A549 (cell line): ENCODE measurements around the gene LHB. TPM values are rescaled to one million over a fixed set of nuclear protein-coding genes. Genes with fewer than 3 reads are reported as not detected.

Source experiments
- ATAC-seq, 2 experiments: fragments of 200-7000 bp in 1 of 2; fragments of >200 bp in 1 of 2; cut with Nextera tagmentation in 1 of 2; cut with Tn5 transposase in 1 of 2; 3 replicates each; pipeline versions ENCODE4 v1.8.0 to v1.9.1; 2018 to 2020; ENCODE audit warnings: mild to moderate bottlenecking in 1 of 2, moderate library complexity in 1 of 2
- CTCF ChIA-PET: fragments of 300-600 bp; sonication (Branson Sonifier 250); formaldehyde crosslinking; extraction: SDS; loops from one replicate; lab custom pipeline; 2021; ENCODE audit warnings: antibody characterized with exemption, inconsistent platforms; lab: Yijun Ruan, JAX
- POLR2A ChIA-PET: fragments of 350-600 bp; formaldehyde crosslinking; extraction: SDS; loops from one replicate; lab custom pipeline; 2021; ENCODE audit warnings: antibody characterized with exemption, inconsistent platforms; lab: Yijun Ruan, JAX
- DNase-seq, 2 experiments: peaks; one replicate each; pipeline versions ENCODE4 v3.0.0 to v3.0.0-alpha.2; 2011 to 2016; ENCODE audit warnings: low read depth in 1 of 2, low spot score in 1 of 2
- FAIRE-seq: peaks from 2 replicates; lab custom pipeline; 2011; peaks lifted over from hg19 to GRCh38; lab: Jason Lieb, UNC
- H3K27ac ChIP-seq, 2 experiments: fragments of >200 bp; sonication (Bioruptor Twin); formaldehyde crosslinking; 3 replicates each; pipeline ENCODE4 v1.5.1; 2016 to 2017
- H3K4me1 ChIP-seq: fragments of >200 bp; sonication (Bioruptor Twin); formaldehyde crosslinking; 3 replicates; pipeline ENCODE4 v1.6.1; 2016
- H3K4me2 ChIP-seq: fragments of >200 bp; sonication (Bioruptor Twin); formaldehyde crosslinking; 3 replicates; pipeline ENCODE4 v1.6.1; 2016
- H3K4me3 ChIP-seq: fragments of >200 bp; sonication (Bioruptor Twin); formaldehyde crosslinking; 3 replicates; pipeline ENCODE4 v1.5.1; 2016
- H3K9me3 ChIP-seq: fragments of >200 bp; sonication (Bioruptor Twin); formaldehyde crosslinking; 3 replicates; pipeline ENCODE4 v1.6.1; 2016
- BCL3 ChIP-seq: fragments of >200 bp; sonication (Bioruptor Twin); formaldehyde crosslinking; IDR thresholded peaks from 3 replicates; pipeline ENCODE4 v1.6.1; 2016
- FOXS1 ChIP-seq: fragments of 250-450 bp; sonication (Bioruptor Pico); IDR thresholded peaks from 2 replicates; pipeline ENCODE4 v1.5.0; 2020; ENCODE audit warnings: mild to moderate bottlenecking, moderate library complexity
- POLR2A ChIP-seq: IDR thresholded peaks from 2 replicates; pipeline ENCODE4 v1.6.1; 2012; ENCODE audit warnings: mild to moderate bottlenecking, low read length
- REST ChIP-seq: fragments of 200-600 bp; sonication (generic); IDR thresholded peaks from 2 replicates; pipeline ENCODE4 v1.6.1; 2016; ENCODE audit warnings: antibody characterized with exemption, mild to moderate bottlenecking, moderate library complexity
- TFCP2L1 ChIP-seq: fragments of 250-450 bp; sonication (Bioruptor Pico); IDR thresholded peaks from 2 replicates; pipeline ENCODE4 v1.5.0; 2021; ENCODE audit warnings: mild to moderate bottlenecking
- WGBS: methylation state at CpG from one replicate; pipeline ENCODE4 v1.1.6; 2017; ENCODE audit errors: missing lambda C conversion rate; 5-methylcytosine and 5-hydroxymethylcytosine counted together
- polyA plus RNA-seq, 4 experiments: library from polyadenylated mRNA; depleted of rRNA in 3 of 4; stranded (reverse); fragments of >200 nt; fragmentation: RNase III in 1 of 4; extraction: RNeasy Plus Mini Kit Qiagen cat#74134 plus additional on column Dnase treatment in 1 of 4; gene quantifications; 2 replicates in 3 of 4; 3 replicates in 1 of 4; pipeline ENCODE4 v1.2.3, GENCODE V29; 2011 to 2017
- small RNA-seq, 6 experiments: library from RNA; depleted of rRNA; stranded (forward); fragments of <200 nt; gene quantifications; one replicate each; pipeline ENCODE3, GENCODE V24; 2012

LHB gene
- polyA plus RNA-seq, 2 of the 4 experiments (the other 2 are of a cell fraction) = 0.22 TPM; not detected in 1

DNA sequence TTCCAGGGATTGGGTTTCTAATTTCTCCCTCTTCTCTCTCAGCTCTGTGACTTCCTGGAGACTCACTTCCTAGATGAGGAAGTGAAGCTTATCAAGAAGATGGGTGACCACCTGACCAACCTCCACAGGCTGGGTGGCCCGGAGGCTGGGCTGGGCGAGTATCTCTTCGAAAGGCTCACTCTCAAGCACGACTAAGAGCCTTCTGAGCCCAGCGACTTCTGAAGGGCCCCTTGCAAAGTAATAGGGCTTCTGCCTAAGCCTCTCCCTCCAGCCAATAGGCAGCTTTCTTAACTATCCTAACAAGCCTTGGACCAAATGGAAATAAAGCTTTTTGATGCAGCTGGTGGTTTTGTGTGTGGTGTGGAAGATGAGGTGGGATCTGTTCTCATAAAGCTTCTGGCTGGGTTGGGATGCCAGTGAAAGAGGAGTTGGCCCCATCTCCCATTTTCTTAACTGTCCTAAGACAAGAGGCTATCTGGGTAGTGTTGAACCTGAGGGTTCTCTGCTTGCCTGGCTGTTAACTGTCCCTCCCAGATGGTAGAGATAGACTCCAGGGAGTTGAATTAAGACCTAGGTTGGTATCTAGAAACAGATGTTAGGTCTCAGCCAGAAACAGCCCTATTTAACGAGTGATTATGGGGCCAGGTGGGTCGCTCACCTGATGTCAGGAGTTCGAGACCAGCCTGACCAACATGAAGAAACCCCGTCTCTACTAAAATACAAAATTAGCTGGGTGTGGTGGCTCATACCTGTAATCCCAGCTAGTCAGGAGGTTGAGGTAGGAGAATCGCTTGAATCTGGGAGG is 50.1 kb downstream of the LHB start:
- Histone ChIP-seq H3K27ac (peak overlapping the region; percentile 92 to 96), H3K4me3 (peak overlapping the region; percentile 66), H3K9me3 (no peaks in the 10 kb centered on the region), H3K4me1 (peaks cover 54% of the 10 kb centered on the region), H3K4me2 (peak overlapping the region; percentile 95)
- ChIA-PET CTCF (interaction anchor here (0.6 to 18.4 kb wide), 13 partner anchors 10 to 694 kb away, joined by 3 to 332 read pairs (median 7); partner anchors contain the start of genes BCAT2, GYS1, NUCB1 and RUVBL2), POLR2A (interaction anchor here (0.6 to 9.6 kb wide), 14 partner anchors 10 to 486 kb away, joined by 3 to 175 read pairs (median 7); partner anchors contain the start of genes BAX, GYS1, NUCB1 and PLEKHA4)
- peak; percentile 36 for FAIRE-seq
- TF ChIP-seq BCL3 = peak; percentile 2; the same call in 1 of the 3 replicates
- TF ChIP-seq REST = 0 out of 2 replicates have a peak, but pooled peaks have one; percentile 5
- TF ChIP-seq TFCP2L1 (CRISPR knock-in tag) = 0 out of 2 replicates have a peak, but pooled peaks have one; percentile 12
- TF ChIP-seq FOXS1 (CRISPR knock-in tag) = no peak
- TF ChIP-seq POLR2A = peak; percentile 27
- ATAC-seq = no peak
- DNase-seq = no peak
- WGBS = 6% methylated on average over 10 of the region's 10 CpGs

Small RNAs within 50 kb of the gene (small RNA-seq; reads per million reads assigned to genes)
- gene MIR6798 = 0 reads per million in 6 experiments

Other genes starting within 250 kb of the LHB start
- 30.4 and 31.9 TPM in 2 replicates for gene BCAT2, start 206.1 kb downstream of the LHB start, polyA plus RNA-seq (2011; rRNA removed)
- 46.4 to 47.9 TPM (median 47.2 TPM) in 3 replicates for gene BCAT2, start 206.1 kb downstream of the LHB start, polyA plus RNA-seq (2017; fragmentation: RNase III; extraction: RNeasy Plus Mini Kit Qiagen cat#74134 plus additional on column Dnase treatment)
- gene HSD17B14, start 180.6 kb downstream of the LHB start, polyA plus RNA-seq (2011; rRNA removed) = 8.1 and 11.1 TPM in 2 replicates
- 10.6 to 20.9 TPM (median 19.5 TPM) in 3 replicates for gene HSD17B14, start 180.6 kb downstream of the LHB start, polyA plus RNA-seq (2017; fragmentation: RNase III; extraction: RNeasy Plus Mini Kit Qiagen cat#74134 plus additional on column Dnase treatment)
- gene PLEKHA4, start 148.5 kb downstream of the LHB start, polyA plus RNA-seq (2011; rRNA removed) = 0.34 and 0.42 TPM in 2 replicates
- gene PLEKHA4, start 148.5 kb downstream of the LHB start, polyA plus RNA-seq (2017; fragmentation: RNase III; extraction: RNeasy Plus Mini Kit Qiagen cat#74134 plus additional on column Dnase treatment) = 0.46 to 0.78 TPM (median 0.47 TPM) in 3 replicates
- gene PPP1R15A, start 144.7 kb downstream of the LHB start, polyA plus RNA-seq (2011; rRNA removed) = 49.0 and 74.2 TPM in 2 replicates
- 28.1 to 29.7 TPM (median 29.2 TPM) in 3 replicates for gene PPP1R15A, start 144.7 kb downstream of the LHB start, polyA plus RNA-seq (2017; fragmentation: RNase III; extraction: RNeasy Plus Mini Kit Qiagen cat#74134 plus additional on column Dnase treatment)
- not detected in 2 replicates for gene TULP2, start 118.3 kb downstream of the LHB start, polyA plus RNA-seq (2011; rRNA removed)
- not detected in 3 replicates for gene TULP2, start 118.3 kb downstream of the LHB start, polyA plus RNA-seq (2017; fragmentation: RNase III; extraction: RNeasy Plus Mini Kit Qiagen cat#74134 plus additional on column Dnase treatment)
- gene NUCB1, start 116.8 kb downstream of the LHB start, polyA plus RNA-seq (2011; rRNA removed) = 58.5 and 79.5 TPM in 2 replicates
- 154 to 182 TPM (median 174 TPM) in 3 replicates for gene NUCB1, start 116.8 kb downstream of the LHB start, polyA plus RNA-seq (2017; fragmentation: RNase III; extraction: RNeasy Plus Mini Kit Qiagen cat#74134 plus additional on column Dnase treatment)
- 0.60 and 0.78 TPM in 2 replicates for gene DHDH, start 83.4 kb downstream of the LHB start, polyA plus RNA-seq (2011; rRNA removed)
- 1.1 to 1.2 TPM (median 1.2 TPM) in 3 replicates for gene DHDH, start 83.4 kb downstream of the LHB start, polyA plus RNA-seq (2017; fragmentation: RNase III; extraction: RNeasy Plus Mini Kit Qiagen cat#74134 plus additional on column Dnase treatment)
- gene BAX, start 62.2 kb downstream of the LHB start, polyA plus RNA-seq (2011; rRNA removed) = 120 and 134 TPM in 2 replicates
- 265 to 299 TPM (median 284 TPM) in 3 replicates for gene BAX, start 62.2 kb downstream of the LHB start, polyA plus RNA-seq (2017; fragmentation: RNase III; extraction: RNeasy Plus Mini Kit Qiagen cat#74134 plus additional on column Dnase treatment)
- 4,743 and 7,067 TPM in 2 replicates for gene FTL, start 51.8 kb downstream of the LHB start, polyA plus RNA-seq (2011; rRNA removed)
- gene FTL, start 51.8 kb downstream of the LHB start, polyA plus RNA-seq (2017; fragmentation: RNase III; extraction: RNeasy Plus Mini Kit Qiagen cat#74134 plus additional on column Dnase treatment) = 12,141 to 13,930 TPM (median 13,921 TPM) in 3 replicates
- gene GYS1, start 23.8 kb downstream of the LHB start, polyA plus RNA-seq (2011; rRNA removed) = 10.3 and 16.4 TPM in 2 replicates
- gene GYS1, start 23.8 kb downstream of the LHB start, polyA plus RNA-seq (2017; fragmentation: RNase III; extraction: RNeasy Plus Mini Kit Qiagen cat#74134 plus additional on column Dnase treatment) = 23.8 to 25.0 TPM (median 24.8 TPM) in 3 replicates
- gene RUVBL2, start 23.2 kb downstream of the LHB start, polyA plus RNA-seq (2011; rRNA removed) = 146 and 186 TPM in 2 replicates
- 213 to 274 TPM (median 225 TPM) in 3 replicates for gene RUVBL2, start 23.2 kb downstream of the LHB start, polyA plus RNA-seq (2017; fragmentation: RNase III; extraction: RNeasy Plus Mini Kit Qiagen cat#74134 plus additional on column Dnase treatment)
- not detected in 2 replicates for gene CGB3, start 7.2 kb upstream of the LHB start, polyA plus RNA-seq (2011; rRNA removed)
- 0.13 to 0.28 TPM in 2 of 3 replicates, not detected in the other for gene CGB3, start 7.2 kb upstream of the LHB start, polyA plus RNA-seq (2017; fragmentation: RNase III; extraction: RNeasy Plus Mini Kit Qiagen cat#74134 plus additional on column Dnase treatment)
- gene CGB2, start 14.8 kb upstream of the LHB start, polyA plus RNA-seq (2011; rRNA removed) = not detected in 2 replicates
- not detected in 3 replicates for gene CGB2, start 14.8 kb upstream of the LHB start, polyA plus RNA-seq (2017; fragmentation: RNase III; extraction: RNeasy Plus Mini Kit Qiagen cat#74134 plus additional on column Dnase treatment)
- not detected in 2 replicates for gene CGB1, start 19.8 kb upstream of the LHB start, polyA plus RNA-seq (2011; rRNA removed)
- gene CGB1, start 19.8 kb upstream of the LHB start, polyA plus RNA-seq (2017; fragmentation: RNase III; extraction: RNeasy Plus Mini Kit Qiagen cat#74134 plus additional on column Dnase treatment) = 0.13 TPM in 1 of 3 replicates, not detected in the others
- 0.15 and 0.23 TPM in 2 replicates for gene CGB5, start 26.8 kb upstream of the LHB start, polyA plus RNA-seq (2011; rRNA removed)
- 0.53 to 0.94 TPM (median 0.71 TPM) in 3 replicates for gene CGB5, start 26.8 kb upstream of the LHB start, polyA plus RNA-seq (2017; fragmentation: RNase III; extraction: RNeasy Plus Mini Kit Qiagen cat#74134 plus additional on column Dnase treatment)
- gene CGB8, start 32.0 kb upstream of the LHB start, polyA plus RNA-seq (2011; rRNA removed) = 0.63 and 0.95 TPM in 2 replicates
- 2.0 to 2.7 TPM (median 2.4 TPM) in 3 replicates for gene CGB8, start 32.0 kb upstream of the LHB start, polyA plus RNA-seq (2017; fragmentation: RNase III; extraction: RNeasy Plus Mini Kit Qiagen cat#74134 plus additional on column Dnase treatment)
- 0.34 and 0.56 TPM in 2 replicates for gene CGB7, start 40.7 kb upstream of the LHB start, polyA plus RNA-seq (2011; rRNA removed)
- 0.63 to 0.88 TPM (median 0.79 TPM) in 3 replicates for gene CGB7, start 40.7 kb upstream of the LHB start, polyA plus RNA-seq (2017; fragmentation: RNase III; extraction: RNeasy Plus Mini Kit Qiagen cat#74134 plus additional on column Dnase treatment)
- 0.34 and 0.37 TPM in 2 replicates for gene NTF4, start 47.7 kb upstream of the LHB start, polyA plus RNA-seq (2011; rRNA removed)
- gene NTF4, start 47.7 kb upstream of the LHB start, polyA plus RNA-seq (2017; fragmentation: RNase III; extraction: RNeasy Plus Mini Kit Qiagen cat#74134 plus additional on column Dnase treatment) = 1.0 to 2.4 TPM (median 1.7 TPM) in 3 replicates
- gene KCNA7, start 55.6 kb upstream of the LHB start, polyA plus RNA-seq (2011; rRNA removed) = not detected in 2 replicates
- gene KCNA7, start 55.6 kb upstream of the LHB start, polyA plus RNA-seq (2017; fragmentation: RNase III; extraction: RNeasy Plus Mini Kit Qiagen cat#74134 plus additional on column Dnase treatment) = not detected in 3 replicates
- 214 and 220 TPM in 2 replicates for gene SNRNP70, start 68.4 kb upstream of the LHB start, polyA plus RNA-seq (2011; rRNA removed)
- gene SNRNP70, start 68.4 kb upstream of the LHB start, polyA plus RNA-seq (2017; fragmentation: RNase III; extraction: RNeasy Plus Mini Kit Qiagen cat#74134 plus additional on column Dnase treatment) = 338 to 350 TPM (median 342 TPM) in 3 replicates
- gene LIN7B, start 97.3 kb upstream of the LHB start, polyA plus RNA-seq (2011; rRNA removed) = 4.6 and 5.4 TPM in 2 replicates
- gene LIN7B, start 97.3 kb upstream of the LHB start, polyA plus RNA-seq (2017; fragmentation: RNase III; extraction: RNeasy Plus Mini Kit Qiagen cat#74134 plus additional on column Dnase treatment) = 7.1 to 8.3 TPM (median 8.0 TPM) in 3 replicates
- gene C19orf73, start 102.1 kb upstream of the LHB start, polyA plus RNA-seq (2011; rRNA removed) = 1.4 and 1.8 TPM in 2 replicates
- 1.7 to 2.2 TPM (median 1.7 TPM) in 3 replicates for gene C19orf73, start 102.1 kb upstream of the LHB start, polyA plus RNA-seq (2017; fragmentation: RNase III; extraction: RNeasy Plus Mini Kit Qiagen cat#74134 plus additional on column Dnase treatment)
- gene PPFIA3, start 102.5 kb upstream of the LHB start, polyA plus RNA-seq (2011; rRNA removed) = 2.5 and 3.2 TPM in 2 replicates
- gene PPFIA3, start 102.5 kb upstream of the LHB start, polyA plus RNA-seq (2017; fragmentation: RNase III; extraction: RNeasy Plus Mini Kit Qiagen cat#74134 plus additional on column Dnase treatment) = 6.5 to 8.0 TPM (median 7.3 TPM) in 3 replicates
- gene HRC, start 138.3 kb upstream of the LHB start, polyA plus RNA-seq (2011; rRNA removed) = 0.04 TPM in 1 of 2 replicates, not detected in the other
- gene HRC, start 138.3 kb upstream of the LHB start, polyA plus RNA-seq (2017; fragmentation: RNase III; extraction: RNeasy Plus Mini Kit Qiagen cat#74134 plus additional on column Dnase treatment) = 0.04 to 0.05 TPM in 2 of 3 replicates, not detected in the other
- 4.7 and 4.9 TPM in 2 replicates for gene TRPM4, start 140.7 kb upstream of the LHB start, polyA plus RNA-seq (2011; rRNA removed)
- gene TRPM4, start 140.7 kb upstream of the LHB start, polyA plus RNA-seq (2017; fragmentation: RNase III; extraction: RNeasy Plus Mini Kit Qiagen cat#74134 plus additional on column Dnase treatment) = 8.4 to 9.4 TPM (median 9.1 TPM) in 3 replicates